GM20431 (cell line): ENCODE results near the gene ENOX1.

ENCODE experiments used
- in situ Hi-C: fragments of 300-500 bp; cut with MseI, MboI; formaldehyde crosslinking; loops from one replicate; pipeline ENCODE4 v1.15.0; 2020; ENCODE audit warnings: low sequenced_read_pairs; ENCODE audit not compliant: unreplicated experiment

The ENOX1 gene

GRCh38 chr13:43755844-43756243 lies 30.9 kb downstream of the ENOX1 start:
- in situ Hi-C loops = no loop called here

GRCh38 chr13:43751624-43752023 lies 35.1 kb downstream of the ENOX1 start:
- in situ Hi-C loops = no loop called here

- in situ Hi-C loops = no loop called here
Measured at GRCh38 chr13:43749503-43749902, 37.3 kb downstream of the ENOX1 start.

- in situ Hi-C loops = no loop called here
Measured at GRCh38 chr13:43744261-43745031, 42.3 kb downstream of the ENOX1 start.

- in situ Hi-C loops = no loop called here
Measured at GRCh38 chr13:43742911-43743310, 43.9 kb downstream of the ENOX1 start.

- in situ Hi-C loops = no loop called here
Measured at GRCh38 chr13:43737392-43737923, 49.3 kb downstream of the ENOX1 start.

- in situ Hi-C loops = no loop called here
Measured at GRCh38 chr13:43732726-43733125, 54.0 kb downstream of the ENOX1 start.

- in situ Hi-C loops = no loop called here
Measured at GRCh38 chr13:43731296-43731695, 55.5 kb downstream of the ENOX1 start.

GRCh38 chr13:43730642-43731041 lies 56.1 kb downstream of the ENOX1 start:
- in situ Hi-C loops = no loop called here

- in situ Hi-C loops = no loop called here
Measured at GRCh38 chr13:43728421-43728820, 58.4 kb downstream of the ENOX1 start.

- in situ Hi-C loops = no loop called here
Measured at GRCh38 chr13:43727856-43728255, 58.9 kb downstream of the ENOX1 start.

- in situ Hi-C loops = no loop called here
Measured at GRCh38 chr13:43725460-43725859, 61.3 kb downstream of the ENOX1 start.

- in situ Hi-C loops = no loop called here
Measured at GRCh38 chr13:43720780-43721397, 65.9 kb downstream of the ENOX1 start.

- in situ Hi-C loops = no loop called here
Measured at GRCh38 chr13:43698758-43699157, 88.0 kb downstream of the ENOX1 start.

- in situ Hi-C loops = no loop called here
Measured at GRCh38 chr13:43698009-43698408, 88.8 kb downstream of the ENOX1 start.

GRCh38 chr13:43697323-43697722 lies 89.4 kb downstream of the ENOX1 start:
- in situ Hi-C loops = no loop called here

- in situ Hi-C loops = no loop called here
Measured at GRCh38 chr13:43694146-43694664, 92.6 kb downstream of the ENOX1 start.

- in situ Hi-C loops = no loop called here
Measured at GRCh38 chr13:43693639-43694038, 93.1 kb downstream of the ENOX1 start.

GRCh38 chr13:43688227-43688907 lies 98.4 kb downstream of the ENOX1 start:
- in situ Hi-C loops = no loop called here

- in situ Hi-C loops = no loop called here
Measured at GRCh38 chr13:43687038-43687437, 99.7 kb downstream of the ENOX1 start.

GRCh38 chr13:43686557-43686956 lies 100.2 kb downstream of the ENOX1 start:
- in situ Hi-C loops = no loop called here
